GM18502 (cell line): Measurements from ENCODE around the gene VEGFB.

Experiments used
- ATAC-seq: cut with Tn5 transposase; IDR thresholded peaks from one replicate; pipeline ENCODE4 v1.9.1; 2021; ENCODE audit warnings: mild to moderate bottlenecking; ENCODE audit not compliant: unreplicated experiment, poor library complexity

VEGFB gene

GRCh38 chr11:64230171-64230984 is 4.0 kb upstream of the VEGFB start, which contains the start of gene DNAJC4:
Gene DNAJC4, plus strand, starts transcription at chr11:64230548. Its CDS starts 307 bp downstream, at chr11:64230855.
- peak; percentile 47 for ATAC-seq

- ATAC-seq = no peak
Measured at GRCh38 chr11:64230985-64231365, 3.4 kb upstream of the VEGFB start.

- no peak for ATAC-seq
Measured at GRCh38 chr11:64231546-64231945, 2.8 kb upstream of the VEGFB start.

- ATAC-seq = no peak
Measured at GRCh38 chr11:64232182-64232966, 2.0 kb upstream of the VEGFB start.

GRCh38 chr11:64232967-64233315 is 1.4 kb upstream of the VEGFB start:
- no peak for ATAC-seq

- ATAC-seq = peak; percentile 27
Measured at GRCh38 chr11:64234647-64235379, 429 bp downstream of the VEGFB start.

- no peak for ATAC-seq
Measured at GRCh38 chr11:64235437-64236161, 1.2 kb downstream of the VEGFB start.

- ATAC-seq = no peak
Measured at GRCh38 chr11:64237484-64237951, 3.1 kb downstream of the VEGFB start.

GRCh38 chr11:64238076-64238475 is 3.7 kb downstream of the VEGFB start:
- ATAC-seq = no peak

GRCh38 chr11:64238999-64239398 is 4.6 kb downstream of the VEGFB start:
- ATAC-seq = no peak

GRCh38 chr11:64239662-64240434 is 5.5 kb downstream of the VEGFB start:
- peak; percentile 9 for ATAC-seq

- peak; percentile 53 for ATAC-seq
Measured at GRCh38 chr11:64240435-64241240, 6.3 kb downstream of the VEGFB start, which contains the start of gene FKBP2. Gene FKBP2, plus strand, starts transcription at chr11:64241095. Its CDS starts 1,293 bp downstream, at chr11:64242388.

- peak; percentile 60 for ATAC-seq
Measured at GRCh38 chr11:64241241-64241490, 6.8 kb downstream of the VEGFB start.

- ATAC-seq = peak; percentile 58
Measured at GRCh38 chr11:64241491-64242374, 7.3 kb downstream of the VEGFB start.

- no peak for ATAC-seq
Measured at GRCh38 chr11:64243236-64243854, 9.0 kb downstream of the VEGFB start.

- ATAC-seq = no peak
Measured at GRCh38 chr11:64244107-64244506, 9.7 kb downstream of the VEGFB start.

GRCh38 chr11:64244966-64245365 is 10.6 kb downstream of the VEGFB start:
- ATAC-seq = no peak
